ENCODE results near the gene VKORC1L1. TPM values are rescaled to one million over a fixed set of nuclear protein-coding genes. Genes with fewer than 3 reads are reported as not detected.
"Not testable (repeated sequence)": the region's sequence is repeated elsewhere in the genome, so short reads cannot be mapped to it uniquely, and the experiment has no call there.

The VKORC1L1 gene
- total and polyA plus RNA-seq, 2 donors: 6.0 to 8.5 TPM

GRCh38 chr7:65892835-65893234, 20.0 kb downstream of the VKORC1L1 start:
- Histone ChIP-seq H3K4me3 (ENCODE audit: low read length in 2 of 2) (no peak overlapping the region), H3K36me3 (ENCODE audit: control insufficient read depth in 2 of 2, insufficient read depth in 2 of 2, low read length in 1 of 2) (peaks cover 0 to 7% of the 10 kb centered on the region in 2 donors), H3K27me3 (ENCODE audit: control insufficient read depth in 2 of 2, insufficient read depth in 1 of 2, low read length in 1 of 2) (no peaks in the 10 kb centered on the region), H3K4me1 (ENCODE audit: control insufficient read depth in 2 of 2, insufficient read depth in 2 of 2, low read length in 2 of 2) (no peaks in the 10 kb centered on the region), H3K9me3 (ENCODE audit: control insufficient read depth in 2 of 2, insufficient read depth in 1 of 2, low read length in 1 of 2) (no peaks in the 10 kb centered on the region), H3K27ac (ENCODE audit: low read depth in 1 of 2, low read length in 1 of 2) (no peak overlapping the region)
- DNase-seq (ENCODE audit: low read depth in 6 of 9, low spot score in 9 of 9): no peak
- 99% methylated on average over 1 of the region's 1 CpG for WGBS

GRCh38 chr7:65896279-65896870, 23.5 kb downstream of the VKORC1L1 start:
- H3K36me3 ChIP-seq (ENCODE audit: control insufficient read depth in 2 of 2, insufficient read depth in 2 of 2, low read length in 1 of 2): peaks cover 0 to 7% of the 10 kb centered on the region in 2 donors
- no peak for DNase-seq (ENCODE audit: low read depth in 6 of 9, low spot score in 9 of 9)
- no peak overlapping the region for H3K27ac ChIP-seq (ENCODE audit: low read depth in 1 of 2, low read length in 1 of 2)
- H3K27me3 ChIP-seq (ENCODE audit: control insufficient read depth in 2 of 2, insufficient read depth in 1 of 2, low read length in 1 of 2): no peaks in the 10 kb centered on the region
- H3K4me1 ChIP-seq (ENCODE audit: control insufficient read depth in 2 of 2, insufficient read depth in 2 of 2, low read length in 2 of 2): no peaks in the 10 kb centered on the region
- H3K4me3 ChIP-seq (ENCODE audit: low read length in 2 of 2): no peak overlapping the region
- H3K9me3 ChIP-seq (ENCODE audit: control insufficient read depth in 2 of 2, insufficient read depth in 1 of 2, low read length in 1 of 2): no peaks in the 10 kb centered on the region
- WGBS: 94% methylated on average over 4 of the region's 4 CpGs

- not testable (repeated sequence) for H3K27ac ChIP-seq (ENCODE audit: low read depth in 1 of 2, low read length in 1 of 2); H3K4me3 ChIP-seq (ENCODE audit: low read length in 2 of 2); H3K36me3 ChIP-seq (ENCODE audit: control insufficient read depth in 2 of 2, insufficient read depth in 2 of 2, low read length in 1 of 2); H3K27me3 ChIP-seq (ENCODE audit: control insufficient read depth in 2 of 2, insufficient read depth in 1 of 2, low read length in 1 of 2); H3K4me1 ChIP-seq (ENCODE audit: control insufficient read depth in 2 of 2, insufficient read depth in 2 of 2, low read length in 2 of 2); DNase-seq (ENCODE audit: low read depth in 6 of 9, low spot score in 9 of 9); H3K9me3 ChIP-seq (ENCODE audit: control insufficient read depth in 2 of 2, insufficient read depth in 1 of 2, low read length in 1 of 2)
- WGBS: 100% methylated on average over 3 of the region's 3 CpGs
Observed at GRCh38 chr7:65897289-65897688, 24.4 kb downstream of the VKORC1L1 start.

DNA sequence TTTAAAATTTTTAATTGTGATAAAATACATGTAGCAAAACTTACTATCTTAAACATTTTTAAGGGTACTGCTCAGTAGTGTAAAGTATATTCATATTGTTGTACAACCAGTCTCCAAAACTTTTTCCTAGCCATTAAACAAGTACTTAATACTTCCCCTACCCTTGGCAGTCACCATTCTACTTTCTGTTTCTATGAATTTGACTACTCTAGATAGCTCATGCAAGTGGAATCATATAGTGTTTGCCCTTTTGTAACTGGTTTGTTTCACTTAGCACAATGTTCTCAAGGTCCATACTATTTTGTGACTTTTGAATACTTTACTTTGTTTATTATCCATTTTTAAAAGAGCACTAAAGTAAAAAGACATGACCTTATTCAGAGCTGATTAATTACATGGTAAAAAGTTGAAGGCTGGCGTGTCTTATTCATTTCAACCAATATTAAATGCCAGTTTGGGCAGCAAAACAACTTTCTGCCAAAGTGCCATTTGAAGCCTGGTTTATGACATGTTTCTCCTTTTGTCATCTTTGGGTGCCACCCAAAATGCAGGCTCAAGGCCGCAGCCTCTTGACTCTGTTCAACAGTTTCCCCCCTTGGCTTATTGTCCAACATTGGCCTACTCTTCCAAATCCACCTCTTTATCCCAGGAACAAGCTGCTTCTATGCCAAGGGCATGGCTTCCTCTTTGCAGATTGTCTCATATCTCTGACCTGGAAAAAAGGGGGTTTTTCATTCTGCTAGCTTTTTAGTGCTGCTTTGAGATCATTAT, 26.0 kb downstream of the VKORC1L1 start:
- not testable (repeated sequence) for DNase-seq (ENCODE audit: low read depth in 6 of 9, low spot score in 9 of 9); H3K36me3 ChIP-seq (ENCODE audit: control insufficient read depth in 2 of 2, insufficient read depth in 2 of 2, low read length in 1 of 2); H3K4me3 ChIP-seq (ENCODE audit: low read length in 2 of 2); H3K27me3 ChIP-seq (ENCODE audit: control insufficient read depth in 2 of 2, insufficient read depth in 1 of 2, low read length in 1 of 2); H3K9me3 ChIP-seq (ENCODE audit: control insufficient read depth in 2 of 2, insufficient read depth in 1 of 2, low read length in 1 of 2); H3K27ac ChIP-seq (ENCODE audit: low read depth in 1 of 2, low read length in 1 of 2); H3K4me1 ChIP-seq (ENCODE audit: control insufficient read depth in 2 of 2, insufficient read depth in 2 of 2, low read length in 2 of 2)
- WGBS: 97% methylated on average over 2 of the region's 2 CpGs

DNA sequence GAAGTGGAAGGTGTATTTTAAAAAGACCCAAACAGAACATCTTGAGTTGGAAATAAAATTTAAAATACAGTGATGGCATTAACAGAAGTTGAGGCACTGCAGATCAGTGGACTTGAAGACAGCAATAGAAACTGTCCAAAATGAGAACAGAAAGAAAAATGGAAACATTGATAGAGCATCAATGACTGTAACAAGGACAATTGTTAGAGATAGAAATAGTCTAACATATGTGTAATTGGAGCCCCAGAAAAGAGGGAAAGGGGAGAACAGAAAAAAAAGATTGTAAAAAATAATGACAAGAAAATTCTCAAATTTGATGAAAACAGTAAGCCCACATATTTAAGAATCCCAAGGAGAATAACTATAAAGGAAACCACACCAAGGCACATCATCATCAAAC, 29.4 kb downstream of the VKORC1L1 start:
- Histone ChIP-seq H3K27me3 (ENCODE audit: control insufficient read depth in 2 of 2, insufficient read depth in 1 of 2, low read length in 1 of 2) (no peaks in the 10 kb centered on the region), H3K4me1 (ENCODE audit: control insufficient read depth in 2 of 2, insufficient read depth in 2 of 2, low read length in 2 of 2) (no peaks in the 10 kb centered on the region), H3K4me3 (ENCODE audit: low read length in 2 of 2) (no peak overlapping the region)

DNA sequence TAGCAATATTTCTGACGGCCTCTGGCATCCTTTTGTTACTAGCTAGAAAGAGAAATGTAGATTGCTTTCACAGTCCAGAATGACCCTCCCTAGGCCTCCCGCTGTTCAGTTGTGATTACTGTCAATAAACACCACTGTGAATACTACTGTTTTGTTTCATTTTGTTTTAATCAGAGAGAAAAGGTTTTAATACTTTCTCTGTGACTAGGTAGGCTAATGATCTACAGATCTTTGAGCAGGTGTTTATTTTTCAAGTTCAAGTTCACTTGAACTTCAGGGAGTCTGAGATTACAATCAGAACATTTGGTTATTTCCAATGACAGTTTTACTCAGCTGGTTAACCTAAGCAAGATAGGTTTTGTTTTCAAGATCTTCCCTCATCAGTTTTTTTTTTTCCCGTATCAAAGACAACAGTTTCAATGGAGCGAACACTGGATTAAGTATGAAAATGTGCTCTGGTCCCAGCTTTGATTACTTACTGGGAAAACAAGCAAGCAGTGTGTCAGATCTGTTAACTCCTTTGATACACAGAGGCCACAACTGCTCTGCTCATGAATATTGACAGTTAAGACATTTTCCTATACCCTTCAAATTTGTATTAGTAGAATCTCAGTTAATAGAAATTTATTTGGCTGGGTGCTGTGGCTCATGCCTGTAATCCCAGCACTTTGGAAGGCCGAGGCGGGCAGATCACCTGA, 34.8 kb downstream of the VKORC1L1 start:
- peaks cover 0 to 2% of the 10 kb centered on the region in 2 donors for H3K4me1 ChIP-seq (ENCODE audit: control insufficient read depth in 2 of 2, insufficient read depth in 2 of 2, low read length in 2 of 2)
- WGBS: 92% methylated on average over 6 of the region's 6 CpGs
- no peak overlapping the region for H3K27ac ChIP-seq (ENCODE audit: low read depth in 1 of 2, low read length in 1 of 2)
- DNase-seq (ENCODE audit: low read depth in 6 of 9, low spot score in 9 of 9): peak in 1 of 9 donors; percentile 8
- H3K36me3 ChIP-seq (ENCODE audit: control insufficient read depth in 2 of 2, insufficient read depth in 2 of 2, low read length in 1 of 2): no peaks in the 10 kb centered on the region
- H3K4me3 ChIP-seq (ENCODE audit: low read length in 2 of 2): no peak overlapping the region
- no peaks in the 10 kb centered on the region for H3K27me3 ChIP-seq (ENCODE audit: control insufficient read depth in 2 of 2, insufficient read depth in 1 of 2, low read length in 1 of 2)
- H3K9me3 ChIP-seq (ENCODE audit: control insufficient read depth in 2 of 2, insufficient read depth in 1 of 2, low read length in 1 of 2): no peaks in the 10 kb centered on the region

More for the DNA sequence above, 29.4 kb downstream of the VKORC1L1 start:
- H3K36me3 ChIP-seq (ENCODE audit: control insufficient read depth in 2 of 2, insufficient read depth in 2 of 2, low read length in 1 of 2): no peaks in the 10 kb centered on the region
- no peaks in the 10 kb centered on the region for H3K9me3 ChIP-seq (ENCODE audit: control insufficient read depth in 2 of 2, insufficient read depth in 1 of 2, low read length in 1 of 2)
- no peak overlapping the region for H3K27ac ChIP-seq (ENCODE audit: low read depth in 1 of 2, low read length in 1 of 2)
- no peak for DNase-seq (ENCODE audit: low read depth in 6 of 9, low spot score in 9 of 9)

DNA sequence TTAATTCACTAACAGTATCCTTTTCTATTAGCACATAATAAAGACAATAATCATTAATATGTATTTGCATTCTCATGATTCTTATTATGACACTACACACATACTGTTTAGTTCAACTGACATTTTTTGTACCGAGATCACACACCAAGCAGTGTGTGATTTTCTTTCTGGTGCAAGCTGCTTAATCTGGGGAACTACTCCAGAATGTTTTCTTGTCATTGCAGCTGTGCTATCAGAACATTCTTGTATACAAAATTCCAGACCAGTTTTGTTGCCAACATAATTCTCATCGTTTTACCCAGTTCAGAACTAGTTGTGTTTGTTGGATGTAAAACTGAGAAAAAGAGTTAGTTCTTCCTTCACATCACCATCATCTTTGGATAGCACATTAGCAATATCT, 37.4 kb downstream of the VKORC1L1 start:
- Histone ChIP-seq H3K36me3 (ENCODE audit: control insufficient read depth in 2 of 2, insufficient read depth in 2 of 2, low read length in 1 of 2) (no peaks in the 10 kb centered on the region), H3K27me3 (ENCODE audit: control insufficient read depth in 2 of 2, insufficient read depth in 1 of 2, low read length in 1 of 2) (no peaks in the 10 kb centered on the region), H3K4me1 (ENCODE audit: control insufficient read depth in 2 of 2, insufficient read depth in 2 of 2, low read length in 2 of 2) (peaks cover 0 to 2% of the 10 kb centered on the region in 2 donors), H3K9me3 (ENCODE audit: control insufficient read depth in 2 of 2, insufficient read depth in 1 of 2, low read length in 1 of 2) (no peaks in the 10 kb centered on the region), H3K4me3 (ENCODE audit: low read length in 2 of 2) (no peak overlapping the region), H3K27ac (ENCODE audit: low read depth in 1 of 2, low read length in 1 of 2) (no peak overlapping the region)
- DNase-seq (ENCODE audit: low read depth in 6 of 9, low spot score in 9 of 9): no peak
- WGBS: 49% methylated on average over 2 of the region's 2 CpGs

- H3K27ac ChIP-seq (ENCODE audit: low read depth in 1 of 2, low read length in 1 of 2): no peak overlapping the region
- H3K4me3 ChIP-seq (ENCODE audit: low read length in 2 of 2): no peak overlapping the region
- no peaks in the 10 kb centered on the region for H3K36me3 ChIP-seq (ENCODE audit: control insufficient read depth in 2 of 2, insufficient read depth in 2 of 2, low read length in 1 of 2)
- 96% methylated on average over 7 of the region's 7 CpGs for WGBS
- no peaks in the 10 kb centered on the region for H3K27me3 ChIP-seq (ENCODE audit: control insufficient read depth in 2 of 2, insufficient read depth in 1 of 2, low read length in 1 of 2)
- no peak for DNase-seq (ENCODE audit: low read depth in 6 of 9, low spot score in 9 of 9)
- H3K9me3 ChIP-seq (ENCODE audit: control insufficient read depth in 2 of 2, insufficient read depth in 1 of 2, low read length in 1 of 2): no peaks in the 10 kb centered on the region
- H3K4me1 ChIP-seq (ENCODE audit: control insufficient read depth in 2 of 2, insufficient read depth in 2 of 2, low read length in 2 of 2): peaks cover 0 to 2% of the 10 kb centered on the region in 2 donors
Observed at GRCh38 chr7:65912237-65912636, 39.4 kb downstream of the VKORC1L1 start.

- no peak for DNase-seq (ENCODE audit: low read depth in 6 of 9, low spot score in 9 of 9)
- WGBS: 94% methylated on average over 8 of the region's 8 CpGs
- Histone ChIP-seq H3K4me1 (ENCODE audit: control insufficient read depth in 2 of 2, insufficient read depth in 2 of 2, low read length in 2 of 2) (no peaks in the 10 kb centered on the region), H3K36me3 (ENCODE audit: control insufficient read depth in 2 of 2, insufficient read depth in 2 of 2, low read length in 1 of 2) (no peaks in the 10 kb centered on the region), H3K4me3 (ENCODE audit: low read length in 2 of 2) (no peak overlapping the region), H3K27me3 (ENCODE audit: control insufficient read depth in 2 of 2, insufficient read depth in 1 of 2, low read length in 1 of 2) (no peaks in the 10 kb centered on the region), H3K9me3 (ENCODE audit: control insufficient read depth in 2 of 2, insufficient read depth in 1 of 2, low read length in 1 of 2) (no peaks in the 10 kb centered on the region), H3K27ac (ENCODE audit: low read depth in 1 of 2, low read length in 1 of 2) (no peak overlapping the region)
Observed at GRCh38 chr7:65915921-65916657, 43.2 kb downstream of the VKORC1L1 start.

Measured in thymus (tissue), 11 donors.